Spleen (tissue), 11 donors: Measurements from ENCODE around the gene TMEM119. TPM values are rescaled to one million over a fixed set of nuclear protein-coding genes. Genes with fewer than 3 reads are reported as not detected.

Experiments used
- DNase-seq: peaks from one replicate; pipeline ENCODE4 v3.0.0-alpha.2; 2020
- H3K27ac ChIP-seq, 8 donors: fragments of 200-600 bp; sonication (generic) in 7 of 8; 1 replicate in 4 of 8; 2 replicates in 4 of 8; pipeline versions ENCODE4 v1.5.0 to v1.8.0; 2016 to 2021; ENCODE audit warnings: inconsistent platforms in 4 of 8, mild to moderate bottlenecking in 4 of 8, moderate library complexity in 1 of 8
- H3K27me3 ChIP-seq, 7 donors: fragments of 200-600 bp; sonication (generic) in 6 of 7; replicated peaks in 1 of 7; 1 replicate in 4 of 7; 2 replicates in 3 of 7; pipeline versions ENCODE4 v1.5.0 to v1.8.0; 2016 to 2021; ENCODE audit warnings: inconsistent platforms in 3 of 7, mild to moderate bottlenecking in 1 of 7
- H3K36me3 ChIP-seq, 6 donors: fragments of 200-600 bp; sonication (generic) in 5 of 6; 1 replicate in 4 of 6; 2 replicates in 2 of 6; pipeline versions ENCODE4 v1.5.0 to v1.8.0; 2016 to 2021; ENCODE audit warnings: inconsistent platforms in 2 of 6
- H3K4me1 ChIP-seq, 6 donors: fragments of 200-600 bp; sonication (generic) in 5 of 6; 1 replicate in 3 of 6; 2 replicates in 3 of 6; pipeline versions ENCODE4 v1.5.0 to v1.8.0; 2016 to 2021; ENCODE audit warnings: inconsistent platforms in 3 of 6
- H3K4me3 ChIP-seq, 8 donors: fragments of 200-600 bp; sonication (generic) in 7 of 8; 1 replicate in 4 of 8; 2 replicates in 4 of 8; pipeline versions ENCODE4 v1.5.0 to v1.8.0; 2016 to 2021; ENCODE audit warnings: inconsistent platforms in 4 of 8, mild to moderate bottlenecking in 4 of 8, moderate library complexity in 2 of 8
- H3K9me3 ChIP-seq, 8 donors: fragments of 200-600 bp; sonication (generic) in 7 of 8; 1 replicate in 4 of 8; 2 replicates in 4 of 8; pipeline versions ENCODE4 v1.5.0 to v1.8.0; 2016 to 2021; ENCODE audit warnings: inconsistent platforms in 4 of 8
- POLR2A ChIP-seq, 3 donors: fragments of 450-650 bp; IDR thresholded peaks; one replicate each; pipeline ENCODE4 v1.5.1; 2017; ENCODE audit warnings: antibody characterized with exemption in 3 of 3, mild to moderate bottlenecking in 1 of 3
- POLR2AphosphoS5 ChIP-seq, 3 donors: sonication (generic); formaldehyde crosslinking; IDR thresholded peaks; one replicate each; pipeline ENCODE4 v1.5.1; 2017; ENCODE audit warnings: antibody characterized with exemption in 3 of 3
- WGBS, 5 donors: extraction: QIAGEN DNeasy Blood & Tissue Kit in 3 of 5; methylation state at CpG; one replicate each; pipeline versions ENCODE4 v1.1.5 to v1.1.7; 2013 to 2018; 5-methylcytosine and 5-hydroxymethylcytosine counted together
- intact Hi-C: fragments of 100-400 bp; cut with DNase I; formaldehyde crosslinking; loops from one replicate; pipeline ENCODE4 v1.15.0; 2023; ENCODE audit warnings: low total_unique reads
- polyA plus RNA-seq, 3 donors: library from polyadenylated mRNA; stranded (reverse); fragments of 200-250 nt; gene quantifications; one replicate each; pipeline ENCODE4 v1.2.1, GENCODE V29; 2013
- total RNA-seq, 7 donors: library from RNA; depleted of rRNA in 3 of 7; stranded (reverse); fragments of >200 nt in 3 of 7; fragmentation: NEBNext Ultra II Directional in 4 of 7; extraction: Animal tissue kit (Norgen Biotek cat#: 25700) in 4 of 7; gene quantifications; one replicate each; pipeline versions ENCODE4 v1.1.0 to v1.2.1, GENCODE V29; 2016 to 2021
- TF ChIP-seq, protein P1 (sequence below), 11 experiments: fragments of 200-600 bp in 7 of 11; fragments of 450-650 bp in 4 of 11; sonication (generic) in 4 of 11; IDR thresholded peaks in 8 of 11; conservative IDR thresholded peaks in 3 of 11; 1 replicate in 7 of 11; 2 replicates in 4 of 11; pipeline versions ENCODE4 v1.4.0 to v1.8.0; 2016 to 2021; ENCODE audit warnings: antibody characterized with exemption in 11 of 11, inconsistent platforms in 4 of 11, mild to moderate bottlenecking in 1 of 11
- donor health status: healthy with polysubstance abuse.
- donor health status: DM: no; HTN: no; CAD: no; lungs with moderate emphysema.
- donor health status: DM: no; HTN: no; CAD: no.
- donor health status: Bipolar disorder and iron deficiency.
- donor health status: healthy.
- donor health status: DM: no; HTN: no; CAD: no.
- donor health status: DM: yes; HTN: yes; CAD: no.

Gene TMEM119
- total and polyA plus RNA-seq, 10 donors: 8.8 to 50.0 (median 16.2) TPM

DNA sequence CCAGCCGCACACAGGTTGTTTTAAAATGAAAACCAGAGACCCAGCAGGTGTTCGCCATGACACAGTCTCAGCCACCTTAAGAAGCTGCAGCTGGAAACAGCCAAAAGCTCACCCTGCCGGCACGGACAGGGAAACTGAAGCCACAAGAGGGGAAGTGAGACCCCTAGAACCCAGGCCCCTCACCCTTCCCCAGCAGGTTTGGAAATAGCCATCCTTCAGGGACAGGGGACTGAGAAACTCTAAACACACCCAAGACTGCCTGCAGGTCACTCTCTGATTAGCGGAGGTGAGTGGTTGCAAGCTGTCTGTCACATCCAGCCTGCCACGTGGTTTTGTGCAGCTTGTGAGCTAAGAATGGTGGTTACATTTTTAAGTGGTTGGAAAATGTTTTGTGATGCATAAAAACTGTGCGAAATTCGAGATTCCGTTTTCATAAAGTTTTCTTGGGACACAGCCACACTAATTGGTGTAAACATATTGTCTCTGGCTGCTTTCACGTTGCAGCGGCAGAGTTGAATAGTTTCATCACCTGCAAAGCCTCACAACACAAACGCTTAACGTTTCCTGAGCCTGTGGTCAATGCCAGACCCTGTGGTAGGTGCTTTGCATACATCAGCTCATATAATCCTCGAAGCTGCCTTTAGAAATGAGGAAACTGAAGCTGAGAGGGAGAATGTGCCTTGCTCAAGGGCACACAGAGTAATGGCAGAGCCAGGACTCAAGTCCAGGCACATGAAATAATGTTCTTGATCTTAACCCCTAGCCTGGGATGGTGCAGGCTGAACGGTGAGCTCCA, 37.5 kb upstream of the TMEM119 start:
- WGBS, 5 donors: 16 to 32% (median 20%) methylated on average over 11 to 15 of the region's 15 CpGs
- H3K9me3 ChIP-seq: no peaks in the 10 kb centered on the region
- intact Hi-C loops: no loop called here
- no peaks in the 10 kb centered on the region for H3K36me3 ChIP-seq
- TF ChIP-seq POLR2AphosphoS5 (IDR thresholded peaks at IDR 0.05) (peak; percentile 15 to 99 (median 32)), POLR2A (IDR thresholded peaks at IDR 0.05) (peak in 2 of 3 donors; percentile 86 to 92)
- TF ChIP-seq, protein P1, sequence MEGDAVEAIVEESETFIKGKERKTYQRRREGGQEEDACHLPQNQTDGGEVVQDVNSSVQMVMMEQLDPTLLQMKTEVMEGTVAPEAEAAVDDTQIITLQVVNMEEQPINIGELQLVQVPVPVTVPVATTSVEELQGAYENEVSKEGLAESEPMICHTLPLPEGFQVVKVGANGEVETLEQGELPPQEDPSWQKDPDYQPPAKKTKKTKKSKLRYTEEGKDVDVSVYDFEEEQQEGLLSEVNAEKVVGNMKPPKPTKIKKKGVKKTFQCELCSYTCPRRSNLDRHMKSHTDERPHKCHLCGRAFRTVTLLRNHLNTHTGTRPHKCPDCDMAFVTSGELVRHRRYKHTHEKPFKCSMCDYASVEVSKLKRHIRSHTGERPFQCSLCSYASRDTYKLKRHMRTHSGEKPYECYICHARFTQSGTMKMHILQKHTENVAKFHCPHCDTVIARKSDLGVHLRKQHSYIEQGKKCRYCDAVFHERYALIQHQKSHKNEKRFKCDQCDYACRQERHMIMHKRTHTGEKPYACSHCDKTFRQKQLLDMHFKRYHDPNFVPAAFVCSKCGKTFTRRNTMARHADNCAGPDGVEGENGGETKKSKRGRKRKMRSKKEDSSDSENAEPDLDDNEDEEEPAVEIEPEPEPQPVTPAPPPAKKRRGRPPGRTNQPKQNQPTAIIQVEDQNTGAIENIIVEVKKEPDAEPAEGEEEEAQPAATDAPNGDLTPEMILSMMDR (IDR thresholded peaks at IDR 0.05 in 8 of 11, conservative IDR thresholded peaks at IDR 0.05 in 3 of 11): no peak
- H3K27ac ChIP-seq: peak overlapping the region; percentile 67 to 97 (median 90)
- peak overlapping the region in 6 of 8 donors; percentile 4 to 76 (median 38) for H3K4me3 ChIP-seq
- DNase-seq: peak; percentile 87
- H3K27me3 ChIP-seq: no peaks in the 10 kb centered on the region
- H3K4me1 ChIP-seq: peaks cover 48 to 100% (median 91%) of the 10 kb centered on the region in 6 donors

DNA sequence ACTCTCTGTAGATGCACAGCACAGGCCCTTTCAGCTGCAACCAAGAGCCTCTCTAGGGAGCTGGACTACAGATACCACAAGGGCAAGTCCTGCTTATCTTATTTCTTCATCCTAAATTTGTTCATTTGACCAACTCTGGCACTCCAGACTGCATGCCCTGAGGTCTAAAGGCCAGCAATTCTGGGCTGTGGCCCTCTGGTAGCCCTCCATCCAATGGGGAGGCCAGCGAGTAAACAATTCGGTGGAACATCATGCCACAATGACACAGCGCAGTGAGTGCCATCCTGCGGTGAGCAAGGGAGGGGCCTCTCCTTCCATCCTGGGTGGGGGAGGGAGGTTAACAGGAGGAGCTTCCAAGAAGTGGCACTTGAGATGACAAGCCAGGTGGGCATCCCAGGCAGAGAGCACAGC, 36.5 kb upstream of the TMEM119 start:
- peak overlapping the region; percentile 67 to 97 (median 90) for H3K27ac ChIP-seq
- peak; percentile 93 for DNase-seq
- peaks cover 56 to 100% (median 95%) of the 10 kb centered on the region in 6 donors for H3K4me1 ChIP-seq
- H3K9me3 ChIP-seq: no peaks in the 10 kb centered on the region
- no peaks in the 10 kb centered on the region for H3K27me3 ChIP-seq
- no peaks in the 10 kb centered on the region for H3K36me3 ChIP-seq
- WGBS, 5 donors: 9 to 34% (median 33%) methylated on average over 4 of the region's 4 CpGs
- H3K4me3 ChIP-seq: peak overlapping the region in 4 of 8 donors; percentile 51 to 76 (median 56)
- TF ChIP-seq, protein P1 (IDR thresholded peaks at IDR 0.05 in 8 of 11, conservative IDR thresholded peaks at IDR 0.05 in 3 of 11): no peak
- TF ChIP-seq POLR2A (IDR thresholded peaks at IDR 0.05) (no peak), POLR2AphosphoS5 (IDR thresholded peaks at IDR 0.05) (peak; percentile 25 to 84 (median 69))
- intact Hi-C loops: no loop called here

DNA sequence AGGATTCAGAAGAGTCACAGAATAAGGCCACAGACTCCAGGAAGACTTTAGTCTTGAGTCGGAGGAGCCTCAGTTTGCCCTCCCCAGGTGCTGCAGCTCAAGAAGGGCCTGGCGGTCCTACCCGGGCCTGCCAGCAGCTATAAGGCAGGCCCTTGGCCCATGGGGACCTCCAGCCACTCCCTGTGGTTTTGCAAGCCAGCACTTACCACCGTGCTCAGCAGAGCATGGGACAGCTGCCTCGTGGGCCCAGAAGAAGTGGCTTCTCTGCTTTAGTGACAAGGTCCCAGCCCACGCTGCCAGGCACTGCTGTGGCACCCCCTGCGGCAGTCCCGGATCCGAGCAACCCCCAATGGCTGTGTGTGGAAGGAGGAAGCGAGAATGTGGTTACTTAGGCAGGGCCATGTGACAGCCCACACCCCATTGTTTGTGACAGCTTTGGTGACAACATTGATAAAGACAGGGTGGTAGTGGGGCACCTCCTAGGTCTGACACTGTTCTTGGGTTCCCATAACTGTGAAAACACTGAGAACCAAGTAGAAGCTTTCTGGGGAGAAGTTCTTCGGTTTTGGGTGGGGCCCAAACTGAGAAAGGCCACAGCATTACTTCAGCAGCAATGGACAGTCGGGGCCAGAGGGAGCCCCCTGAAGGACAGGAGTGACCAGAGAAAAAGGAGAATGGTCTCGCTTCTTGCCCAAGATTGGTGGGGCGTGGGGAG, 35.8 kb upstream of the TMEM119 start, which contains the start of gene SELPLG:
SELPLG (minus strand) TSS at position 361 of the 715 bp plus-strand sequence. CDS start 9,587 bp downstream, outside the sequence.
- intact Hi-C loops: no loop called here
- peak; percentile 96 to 97 (median 97) for TF ChIP-seq POLR2AphosphoS5 (IDR thresholded peaks at IDR 0.05)
- TF ChIP-seq POLR2A (IDR thresholded peaks at IDR 0.05): peak; percentile 43 to 61 (median 52)
- TF ChIP-seq, protein P1 (IDR thresholded peaks at IDR 0.05 in 8 of 11, conservative IDR thresholded peaks at IDR 0.05 in 3 of 11): peak; percentile 15 to 70 (median 52)
- Histone ChIP-seq H3K4me3 (peak within 1 kb of the TSS; percentile 33 to 76 (median 55)), H3K27me3 (no peaks in the 10 kb centered on the region), H3K27ac (peak within 1 kb of the TSS; percentile 67 to 97 (median 90)), H3K9me3 (no peaks in the 10 kb centered on the region), H3K36me3 (no peaks in the 10 kb centered on the region), H3K4me1 (peaks cover 61 to 100% (median 96%) of the 10 kb centered on the region in 6 donors)
- WGBS, 5 donors: 25 to 32% (median 30%) methylated on average over 12 to 14 of the region's 14 CpGs
- peak; percentile 98 for DNase-seq
